Activated CD4-positive, alpha-beta T cell treated with anti-CD3 and anti-CD28 coated beads, Interleukin-2, Interleukin-4, amounts not matched to agents 100 ng/mL and 50 ng/mL, durations not matched to agents 16 hours and 8 hours (primary cell): ENCODE data around the gene KLHDC7B.

Source experiments
- DNase-seq: peaks from one replicate; pipeline ENCODE4 v3.0.0-alpha.2; 2020; ENCODE audit warnings: low spot score

Gene KLHDC7B

GRCh38 chr22:50548040-50548920 is 2.6 kb downstream of the KLHDC7B start:
- DNase-seq, result no peak

- DNase-seq, result no peak
These were observed 3.5 kb downstream of the KLHDC7B start for GRCh38 chr22:50548921-50549790.

- no peak for DNase-seq
These were observed 4.7 kb downstream of the KLHDC7B start for GRCh38 chr22:50550395-50550794.

GRCh38 chr22:50551160-50551752 is 5.6 kb downstream of the KLHDC7B start:
- DNase-seq, result no peak

- no peak for DNase-seq
These were observed 7.6 kb downstream of the KLHDC7B start for GRCh38 chr22:50553310-50553709.

GRCh38 chr22:50556703-50557102 is 11.0 kb downstream of the KLHDC7B start:
- no peak for DNase-seq

GRCh38 chr22:50560034-50560433 is 14.3 kb downstream of the KLHDC7B start:
- no peak for DNase-seq

GRCh38 chr22:50561401-50562358 is 16.0 kb downstream of the KLHDC7B start:
- no peak for DNase-seq

GRCh38 chr22:50562523-50563412 is 17.1 kb downstream of the KLHDC7B start, which contains the start of gene SYCE3:
Gene SYCE3, minus strand, starts transcription at chr22:50562919. Its CDS starts 6,514 bp downstream, at chr22:50556405.
- DNase-seq, result peak; percentile 99

GRCh38 chr22:50563413-50564160 is 17.9 kb downstream of the KLHDC7B start:
- DNase-seq, result no peak

- no peak for DNase-seq
These were observed 18.6 kb downstream of the KLHDC7B start for GRCh38 chr22:50564289-50564688.

GRCh38 chr22:50567721-50568252 is 22.1 kb downstream of the KLHDC7B start:
- no peak for DNase-seq

GRCh38 chr22:50568626-50569025 is 22.9 kb downstream of the KLHDC7B start:
- DNase-seq, result no peak

GRCh38 chr22:50569041-50569459 is 23.4 kb downstream of the KLHDC7B start:
- no peak for DNase-seq

GRCh38 chr22:50569896-50570535 is 24.3 kb downstream of the KLHDC7B start:
- no peak for DNase-seq

- DNase-seq, result no peak
These were observed 25.2 kb downstream of the KLHDC7B start for GRCh38 chr22:50570861-50571260.

GRCh38 chr22:50571264-50572175 is 25.8 kb downstream of the KLHDC7B start:
- DNase-seq, result no peak

GRCh38 chr22:50572965-50573364 is 27.3 kb downstream of the KLHDC7B start:
- no peak for DNase-seq
